MCF 10A (cell line): Measurements from ENCODE around the gene ACSL1. TPM values are rescaled to one million over a fixed set of nuclear protein-coding genes. Genes with fewer than 3 reads are reported as not detected.

Experiments
- BruUV-seq: library from RNA; stranded (reverse); fragments of 400-500 nt; replicated peaks from 2 replicates; lab custom pipeline; 2021; lab: Mats Ljungman, UMichigan
- CTCF ChIA-PET: fragments of 300-600 bp; sonication (Branson Sonifier 250); formaldehyde crosslinking; extraction: SDS; loops from one replicate; lab custom pipeline; 2021; ENCODE audit warnings: antibody characterized with exemption, inconsistent platforms; lab: Yijun Ruan, JAX
- POLR2A ChIA-PET: fragments of 300-600, 350-650 bp; sonication (Branson Sonifier 250); formaldehyde crosslinking; extraction: SDS; loops from one replicate; lab custom pipeline; 2020; ENCODE audit warnings: antibody characterized with exemption, inconsistent platforms; lab: Yijun Ruan, JAX
- DNase-seq: peaks from one replicate; pipeline ENCODE4 v3.0.0-alpha.2; 2018; ENCODE audit not compliant: unreplicated experiment
- H3K27ac Mint-ChIP-seq: one replicate; pipeline ENCODE4 v1.8.0; 2022; ENCODE audit warnings: mild to moderate bottlenecking, low read depth, mixed read lengths; ENCODE audit not compliant: unreplicated experiment
- H3K27me3 Mint-ChIP-seq: one replicate; pipeline ENCODE4 v1.8.0; 2022; ENCODE audit warnings: mixed read lengths; ENCODE audit not compliant: insufficient read depth, unreplicated experiment
- H3K36me3 Mint-ChIP-seq: one replicate; pipeline ENCODE4 v1.8.0; 2022; ENCODE audit warnings: mild to moderate bottlenecking, moderate library complexity, mixed read lengths; ENCODE audit not compliant: insufficient read depth, unreplicated experiment
- H3K4me1 Mint-ChIP-seq: one replicate; pipeline ENCODE4 v1.8.0; 2022; ENCODE audit warnings: mixed read lengths; ENCODE audit not compliant: insufficient read depth, unreplicated experiment
- H3K4me3 Mint-ChIP-seq: one replicate; pipeline ENCODE4 v1.8.0; 2022; ENCODE audit warnings: mild to moderate bottlenecking, moderate library complexity, mixed read lengths; ENCODE audit not compliant: unreplicated experiment
- H3K9me3 Mint-ChIP-seq: one replicate; pipeline ENCODE4 v1.8.0; 2022; ENCODE audit warnings: mixed read lengths; ENCODE audit not compliant: unreplicated experiment
- CTCF ChIP-seq: fragments of 200-600 bp; IDR thresholded peaks from one replicate; pipeline ENCODE4 v1.8.0; 2022; ENCODE audit warnings: antibody characterized with exemption, mild to moderate bottlenecking; ENCODE audit not compliant: unreplicated experiment
- intact Hi-C: fragments of 100-400 bp; cut with micrococcal nuclease; formaldehyde crosslinking; loops from 2 replicates; pipeline ENCODE4 v1.14.1; 2022
- total RNA-seq: library from RNA; stranded (reverse); gene quantifications from 2 replicates; pipeline ENCODE4 v1.2.3, GENCODE V29; 2022

Gene ACSL1
- total RNA-seq, 1 experiment from 2014 or later = 105 TPM

- Mint-ChIP-seq H3K27ac (no peak overlapping the region), H3K4me1 (no peaks in the 10 kb centered on the region), H3K27me3 (no peaks in the 10 kb centered on the region), H3K36me3 (no peaks in the 10 kb centered on the region), H3K9me3 (no peaks in the 10 kb centered on the region), H3K4me3 (no peak overlapping the region)
- TF ChIP-seq CTCF = no peak
- no TSS peak for BruUV-seq
- no peak for DNase-seq
- intact Hi-C loops = no loop called here
- ChIA-PET POLR2A (no interaction called here), CTCF (no interaction called here)
These were observed 42.9 kb upstream of the ACSL1 start for GRCh38 chr4:184868623-184869022.

GRCh38 chr4:184863916-184864315 is 38.1 kb upstream of the ACSL1 start:
- no peaks in the 10 kb centered on the region for H3K4me1 Mint-ChIP-seq
- no peaks in the 10 kb centered on the region for H3K27me3 Mint-ChIP-seq
- intact Hi-C loops = no loop called here
- no peak for TF ChIP-seq CTCF
- no peak for DNase-seq
- no peak overlapping the region for H3K4me3 Mint-ChIP-seq
- no peaks in the 10 kb centered on the region for H3K36me3 Mint-ChIP-seq
- H3K27ac Mint-ChIP-seq = no peak overlapping the region
- CTCF ChIA-PET = no interaction called here
- no TSS peak for BruUV-seq
- H3K9me3 Mint-ChIP-seq = no peaks in the 10 kb centered on the region
- POLR2A ChIA-PET = interaction anchor here (0.7 kb wide), 1 partner anchor 20 kb away, joined by 4 read pairs; no protein-coding TSS in a partner anchor

- Mint-ChIP-seq H3K36me3 (no peaks in the 10 kb centered on the region), H3K9me3 (no peaks in the 10 kb centered on the region)
- no TSS peak for BruUV-seq
These were observed 35.3 kb upstream of the ACSL1 start for GRCh38 chr4:184861047-184861446.

GRCh38 chr4:184860018-184860779 is 34.4 kb upstream of the ACSL1 start:
- no TSS peak for BruUV-seq

More at GRCh38 chr4:184861047-184861446, 35.3 kb upstream of the ACSL1 start:
- Mint-ChIP-seq H3K4me3 (no peak overlapping the region), H3K27me3 (no peaks in the 10 kb centered on the region), H3K4me1 (no peaks in the 10 kb centered on the region), H3K27ac (no peak overlapping the region)
- ChIA-PET POLR2A (no interaction called here), CTCF (no interaction called here)
- no peak for TF ChIP-seq CTCF
- DNase-seq = no peak
- intact Hi-C loops = no loop called here

More at GRCh38 chr4:184860018-184860779, 34.4 kb upstream of the ACSL1 start:
- intact Hi-C loops = no loop called here
- Mint-ChIP-seq H3K27ac (no peak overlapping the region), H3K9me3 (no peaks in the 10 kb centered on the region), H3K4me1 (no peaks in the 10 kb centered on the region), H3K36me3 (no peaks in the 10 kb centered on the region), H3K27me3 (no peaks in the 10 kb centered on the region), H3K4me3 (no peak overlapping the region)
- CTCF ChIA-PET = interaction anchor here (1.5 kb wide), 1 partner anchor 14 kb away, joined by 4 read pairs; no protein-coding TSS in a partner anchor
- TF ChIP-seq CTCF = no peak
- POLR2A ChIA-PET = interaction anchor here (1.1 to 1.6 kb wide), 2 partner anchors 10 to 15 kb away, joined by 4 read pairs; no protein-coding TSS in a partner anchor
- DNase-seq = no peak
